Prostate gland (tissue), 2 donors: ENCODE measurements around the gene VSIR. TPM values are rescaled to one million over a fixed set of nuclear protein-coding genes. Genes with fewer than 3 reads are reported as not detected.

Experiments used
- DNase-seq: peaks from one replicate; pipeline ENCODE4 v3.0.0-alpha.2; 2019; ENCODE audit warnings: low spot score
- H3K27ac ChIP-seq, 2 donors: fragments of 200-600 bp; sonication (generic); 2 replicates each; pipeline ENCODE4 v1.5.1; 2017 to 2019
- H3K27me3 ChIP-seq: fragments of 200-600 bp; sonication (generic); replicated peaks from 2 replicates; pipeline ENCODE4 v1.5.1; 2019; ENCODE audit not compliant: insufficient read depth
- H3K36me3 ChIP-seq, 2 donors: fragments of 200-600 bp; sonication (generic); 1 replicate in 1 of 2; 2 replicates in 1 of 2; pipeline versions ENCODE4 v1.5.1 to v1.8.1; 2017 to 2019
- H3K4me1 ChIP-seq: fragments of 200-600 bp; sonication (generic); replicated peaks from 2 replicates; pipeline ENCODE4 v1.5.1; 2019
- H3K4me3 ChIP-seq, 2 donors: fragments of 200-600 bp; sonication (generic); 2 replicates each; pipeline ENCODE4 v1.5.1; 2017 to 2019
- H3K9me3 ChIP-seq: fragments of 200-600 bp; sonication (generic); 2 replicates; pipeline ENCODE4 v1.5.1; 2017
- POLR2A ChIP-seq: fragments of 450-650 bp; IDR thresholded peaks from one replicate; pipeline ENCODE4 v1.6.1; 2016; ENCODE audit warnings: antibody characterized with exemption, mild to moderate bottlenecking
- POLR2AphosphoS5 ChIP-seq: sonication (generic); formaldehyde crosslinking; IDR thresholded peaks from one replicate; pipeline ENCODE4 v1.6.1; 2017; ENCODE audit warnings: antibody characterized with exemption
- WGBS: methylation state at CpG from one replicate; pipeline ENCODE4 v1.1.5; 2018; 5-methylcytosine and 5-hydroxymethylcytosine counted together
- intact Hi-C: fragments of 100-400 bp; cut with DNase I; formaldehyde crosslinking; loops from one replicate; pipeline ENCODE4 v1.14.2; 2022
- total RNA-seq, 2 donors: library from RNA; depleted of rRNA; stranded (reverse); fragments of >200 nt; gene quantifications; one replicate each; pipeline ENCODE4 v1.1.0, GENCODE V29; 2016
- TF ChIP-seq, protein P1 (sequence below), 4 experiments: fragments of 200-600 bp in 2 of 4; fragments of 450-650 bp in 2 of 4; sonication (generic) in 2 of 4; IDR thresholded peaks; 1 replicate in 3 of 4; 2 replicates in 1 of 4; pipeline ENCODE4 v1.5.1; 2016 to 2019; ENCODE audit warnings: antibody characterized with exemption in 4 of 4, mild to moderate bottlenecking in 2 of 4, moderate library complexity in 2 of 4

The VSIR gene
- total RNA-seq, 2 donors from 2014 or later, result 23.1 to 40.2 TPM

DNA sequence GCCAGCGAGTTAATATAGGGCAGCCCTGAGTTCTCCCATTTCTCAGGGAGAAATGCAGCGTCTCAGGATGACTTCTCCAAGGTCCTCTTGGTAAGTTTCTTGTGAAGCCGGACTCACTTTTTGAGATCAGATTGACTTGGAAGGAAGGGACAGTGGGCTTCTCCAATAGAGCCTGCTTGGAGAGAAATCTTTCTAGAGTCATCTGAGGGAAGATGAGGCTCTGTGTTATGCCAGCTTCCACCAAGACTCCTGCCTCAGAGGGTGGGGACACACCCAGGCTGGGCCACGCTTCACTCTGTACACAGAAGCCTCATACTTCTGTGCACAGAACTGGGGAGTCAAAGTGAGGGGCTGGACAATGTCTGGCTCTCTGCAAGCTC lies 59.3 kb downstream of the VSIR start:
- peaks cover 10% of the 10 kb centered on the region for H3K4me1 ChIP-seq
- DNase-seq, result no peak
- 58% methylated on average over 4 of the region's 4 CpGs for WGBS
- no peaks in the 10 kb centered on the region for H3K36me3 ChIP-seq
- TF ChIP-seq POLR2AphosphoS5, result no peak
- TF ChIP-seq POLR2A, result no peak
- TF ChIP-seq, protein P1, sequence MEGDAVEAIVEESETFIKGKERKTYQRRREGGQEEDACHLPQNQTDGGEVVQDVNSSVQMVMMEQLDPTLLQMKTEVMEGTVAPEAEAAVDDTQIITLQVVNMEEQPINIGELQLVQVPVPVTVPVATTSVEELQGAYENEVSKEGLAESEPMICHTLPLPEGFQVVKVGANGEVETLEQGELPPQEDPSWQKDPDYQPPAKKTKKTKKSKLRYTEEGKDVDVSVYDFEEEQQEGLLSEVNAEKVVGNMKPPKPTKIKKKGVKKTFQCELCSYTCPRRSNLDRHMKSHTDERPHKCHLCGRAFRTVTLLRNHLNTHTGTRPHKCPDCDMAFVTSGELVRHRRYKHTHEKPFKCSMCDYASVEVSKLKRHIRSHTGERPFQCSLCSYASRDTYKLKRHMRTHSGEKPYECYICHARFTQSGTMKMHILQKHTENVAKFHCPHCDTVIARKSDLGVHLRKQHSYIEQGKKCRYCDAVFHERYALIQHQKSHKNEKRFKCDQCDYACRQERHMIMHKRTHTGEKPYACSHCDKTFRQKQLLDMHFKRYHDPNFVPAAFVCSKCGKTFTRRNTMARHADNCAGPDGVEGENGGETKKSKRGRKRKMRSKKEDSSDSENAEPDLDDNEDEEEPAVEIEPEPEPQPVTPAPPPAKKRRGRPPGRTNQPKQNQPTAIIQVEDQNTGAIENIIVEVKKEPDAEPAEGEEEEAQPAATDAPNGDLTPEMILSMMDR (IDR thresholded peaks at IDR 0.05), result no peak
- intact Hi-C loops, result loop anchor here (5.0 kb wide), 1 partner anchor 58 kb away; the partner anchor contains the start of gene VSIR
- H3K4me3 ChIP-seq, result no peak overlapping the region
- no peaks in the 10 kb centered on the region for H3K9me3 ChIP-seq
- H3K27ac ChIP-seq, result peak overlapping the region; percentile 82 to 87
- no peaks in the 10 kb centered on the region for H3K27me3 ChIP-seq

DNA sequence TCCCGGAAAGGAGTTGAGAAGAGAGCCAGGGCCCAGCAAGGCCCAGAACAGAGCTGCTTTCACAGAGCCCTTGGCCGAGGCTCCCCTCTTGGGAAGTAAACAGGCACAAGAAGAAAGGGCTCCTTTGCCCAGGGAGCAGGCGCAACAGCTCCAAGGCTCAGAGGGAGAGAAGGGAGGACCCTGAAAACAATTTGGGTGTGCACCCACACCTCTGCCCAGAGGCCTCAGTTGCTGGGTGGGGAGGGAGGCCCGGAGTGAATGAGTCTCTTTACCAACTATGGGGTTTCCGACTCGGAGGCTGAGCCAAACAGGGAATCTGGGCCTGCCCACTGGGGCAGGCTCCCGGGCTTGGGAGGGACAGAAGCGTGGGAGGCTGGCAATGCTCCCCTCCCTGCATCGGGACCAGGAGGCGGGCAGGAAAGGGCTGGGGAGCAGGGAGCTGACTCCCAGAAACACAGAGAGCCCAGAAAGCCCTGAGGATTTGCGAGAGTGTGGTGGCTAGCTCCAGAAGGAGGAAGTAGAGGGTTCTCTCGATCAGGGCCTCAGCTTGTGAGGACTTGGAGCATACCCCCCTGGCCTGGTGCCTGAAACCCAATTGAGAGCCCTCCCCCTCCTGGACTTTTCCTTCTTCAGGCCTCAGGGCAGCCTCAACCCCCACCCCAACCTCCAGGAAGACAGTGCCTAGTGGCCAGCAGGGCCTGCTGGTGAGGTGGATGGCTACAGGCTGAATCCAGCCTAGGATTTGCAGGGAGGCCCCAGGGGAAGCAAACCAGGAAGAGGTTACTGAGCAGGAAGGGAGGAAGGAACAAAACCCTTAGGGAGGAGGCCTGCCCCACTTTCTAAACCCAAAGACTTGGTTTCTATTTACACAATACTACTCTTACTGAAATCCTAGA lies 59.9 kb downstream of the VSIR start:
- no peaks in the 10 kb centered on the region for H3K9me3 ChIP-seq
- TF ChIP-seq, protein P1 (IDR thresholded peaks at IDR 0.05), result peak in 2 of 4 experiments; percentile 6 to 24
- peak; percentile 18 for TF ChIP-seq POLR2AphosphoS5
- peak; percentile 17 for TF ChIP-seq POLR2A
- WGBS, result 5% methylated on average over 8 of the region's 12 CpGs

DNA sequence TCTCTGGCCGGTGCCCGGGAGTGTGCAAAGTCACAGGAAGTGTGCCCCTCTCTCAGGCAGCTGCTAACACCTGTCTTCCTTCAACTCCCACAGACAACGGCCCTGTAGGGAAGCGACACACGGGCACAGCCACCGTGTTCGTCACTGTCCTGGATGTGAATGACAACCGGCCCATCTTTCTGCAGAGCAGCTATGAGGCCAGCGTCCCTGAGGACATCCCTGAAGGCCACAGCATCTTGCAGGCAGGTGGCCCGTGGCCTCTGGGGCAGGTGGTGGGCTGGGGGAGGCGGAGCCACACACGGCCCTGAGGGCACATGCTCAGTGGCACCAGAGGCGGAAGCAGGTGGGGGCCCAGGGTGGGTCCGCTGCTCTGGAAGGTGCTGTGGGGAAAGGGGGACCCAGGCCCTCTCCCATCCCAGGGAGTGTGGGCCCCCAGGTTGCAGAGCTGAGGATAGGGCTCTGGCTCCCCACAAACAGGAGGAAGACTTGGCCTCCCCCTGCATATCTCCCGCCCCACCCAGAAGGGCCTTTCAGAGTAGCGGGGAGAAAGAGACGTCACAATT lies 60.7 kb downstream of the VSIR start:
- no peak for TF ChIP-seq POLR2A
- no peak for TF ChIP-seq POLR2AphosphoS5
- TF ChIP-seq, protein P1 (IDR thresholded peaks at IDR 0.05), result no peak
- Histone ChIP-seq H3K4me1 (peaks cover 10% of the 10 kb centered on the region), H3K27me3 (no peaks in the 10 kb centered on the region), H3K27ac (peak overlapping the region; percentile 82 to 87), H3K9me3 (no peaks in the 10 kb centered on the region), H3K4me3 (no peak overlapping the region), H3K36me3 (no peaks in the 10 kb centered on the region)
- intact Hi-C loops, result loop anchor here (5.0 kb wide), 1 partner anchor 60 kb away; the partner anchor contains the start of gene VSIR
- 76% methylated on average over 17 of the region's 17 CpGs for WGBS
- DNase-seq, result no peak

More for the DNA sequence above, 59.9 kb downstream of the VSIR start:
- H3K4me3 ChIP-seq, result no peak overlapping the region
- no peaks in the 10 kb centered on the region for H3K36me3 ChIP-seq
- no peaks in the 10 kb centered on the region for H3K27me3 ChIP-seq
- H3K4me1 ChIP-seq, result peaks cover 10% of the 10 kb centered on the region
- peak; percentile 80 for DNase-seq
- intact Hi-C loops, result loop anchor here (5.0 kb wide), 1 partner anchor 59 kb away; the partner anchor contains the start of gene VSIR
- peak overlapping the region; percentile 82 to 87 for H3K27ac ChIP-seq

DNA sequence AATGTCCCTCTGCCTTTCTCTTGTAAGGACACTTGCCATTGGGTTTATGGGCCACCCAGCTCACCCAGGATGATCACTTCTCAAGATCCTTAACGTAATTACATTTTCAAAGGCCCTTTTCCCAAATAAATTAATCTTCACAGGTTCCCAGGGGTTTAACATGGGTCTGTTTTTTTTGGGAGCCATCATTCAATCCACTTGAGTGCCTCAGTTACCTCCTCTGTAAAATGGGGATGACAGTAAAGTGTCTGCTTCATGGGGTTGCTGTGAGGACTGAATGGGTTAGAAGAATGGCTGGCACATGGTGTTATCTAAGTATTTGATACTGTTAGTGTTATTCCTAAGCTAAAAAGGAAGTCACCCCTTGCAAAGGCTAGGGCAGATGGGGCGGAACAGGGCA lies 61.1 kb downstream of the VSIR start:
- H3K36me3 ChIP-seq, result no peaks in the 10 kb centered on the region
- no peaks in the 10 kb centered on the region for H3K9me3 ChIP-seq
- H3K4me3 ChIP-seq, result no peak overlapping the region
- TF ChIP-seq, protein P1 (IDR thresholded peaks at IDR 0.05), result no peak
- no peak for TF ChIP-seq POLR2AphosphoS5
- no peak for TF ChIP-seq POLR2A
- H3K27me3 ChIP-seq, result no peaks in the 10 kb centered on the region
- H3K4me1 ChIP-seq, result peaks cover 10% of the 10 kb centered on the region
- intact Hi-C loops, result loop anchor here (5.0 kb wide), 1 partner anchor 60 kb away; the partner anchor contains the start of gene VSIR
- H3K27ac ChIP-seq, result peak overlapping the region in 1 of 2 donors; percentile 87
- no peak for DNase-seq
- 88% methylated on average over 2 of the region's 2 CpGs for WGBS
